Left lung (tissue), 10 donors: Measurements from ENCODE around the gene LRRC3B. TPM values are rescaled to one million over a fixed set of nuclear protein-coding genes. Genes with fewer than 3 reads are reported as not detected.

Source experiments
- ATAC-seq: fragments of 200-7000 bp; cut with Tn5 transposase; one replicate; pipeline ENCODE4 v1.9.1; 2020; ENCODE audit warnings: moderate library complexity
- DNase-seq, 4 donors: peaks; one replicate each; pipeline ENCODE4 v3.0.0-alpha.2; 2013 to 2020
- H3K27ac ChIP-seq, 2 donors: fragments of 200-600 bp; sonication (generic) in 1 of 2; one replicate each; pipeline versions ENCODE4 v1.5.0 to v1.8.0; 2020 to 2021
- H3K27me3 ChIP-seq, 2 donors: fragments of 200-600 bp; sonication (generic) in 1 of 2; one replicate each; pipeline versions ENCODE4 v1.5.0 to v1.8.0; 2020 to 2021
- H3K36me3 ChIP-seq, 2 donors: fragments of 200-600 bp; sonication (generic) in 1 of 2; one replicate each; pipeline versions ENCODE4 v1.5.0 to v1.8.0; 2020 to 2021
- H3K4me1 ChIP-seq, 2 donors: fragments of 200-600 bp; one replicate each; pipeline ENCODE4 v1.8.0; 2021
- H3K4me3 ChIP-seq, 2 donors: fragments of 200-600 bp; sonication (generic) in 1 of 2; one replicate each; pipeline versions ENCODE4 v1.5.0 to v1.8.0; 2020 to 2021; ENCODE audit warnings: mild to moderate bottlenecking in 1 of 2
- H3K9me3 ChIP-seq, 2 donors: fragments of 200-600 bp; sonication (generic) in 1 of 2; one replicate each; pipeline versions ENCODE4 v1.5.0 to v1.8.0; 2020 to 2021
- CTCF ChIP-seq, 2 donors: fragments of 200-600 bp; sonication (generic) in 1 of 2; IDR thresholded peaks; one replicate each; pipeline versions ENCODE4 v1.5.0 to v1.8.0; 2021; ENCODE audit warnings: antibody characterized with exemption in 2 of 2
- intact Hi-C, 2 donors: fragments of 100-400 bp; cut with DNase I; formaldehyde crosslinking; loops; one replicate each; pipeline versions ENCODE4 v1.11.2 to v1.14.2; 2022
- polyA plus RNA-seq, 6 donors: library from polyadenylated mRNA; unstranded; fragments of 120-200 nt; gene quantifications; one replicate each; pipeline ENCODE4 v1.2.1, GENCODE V29; 2013; ENCODE audit not compliant: insufficient read length in 6 of 6
- total RNA-seq, 2 donors: library from RNA; stranded (reverse); fragmentation: NEBNext Ultra II Directional; extraction: Animal tissue kit (Norgen Biotek cat#: 25700); gene quantifications; one replicate each; pipeline ENCODE4 v1.2.1, GENCODE V29; 2021
- donor health status: DM: no; HTN: yes; CAD: no.
- donor health status: DM: no; HTN: no; CAD: no.

The LRRC3B gene
- total and polyA plus RNA-seq, 8 donors: 3.0 to 4.9 (median 4.3) TPM; not detected in 2

DNA sequence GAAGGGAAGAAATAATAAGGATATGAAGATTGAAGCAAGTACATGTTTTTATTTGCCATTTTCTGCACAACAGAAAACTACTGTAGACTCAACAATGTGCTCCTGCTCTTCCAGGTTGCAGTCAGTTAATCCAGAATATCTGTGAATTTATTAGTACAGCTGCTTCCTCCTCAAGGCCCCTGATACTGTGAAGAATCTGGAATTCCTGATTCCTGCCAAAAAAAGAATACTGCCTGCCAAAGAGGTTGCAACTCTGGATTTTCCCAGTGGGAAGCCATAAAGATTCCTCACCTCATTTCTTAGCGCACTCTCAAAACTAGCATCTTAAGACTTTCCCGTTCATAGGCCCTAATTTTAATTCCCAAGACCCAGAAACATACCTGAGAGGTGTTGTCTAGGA lies 33.6 kb upstream of the LRRC3B start:
- no peak overlapping the region for H3K4me3 ChIP-seq
- H3K27me3 ChIP-seq: no peaks in the 10 kb centered on the region
- intact Hi-C loops: no loop called here
- no peaks in the 10 kb centered on the region for H3K36me3 ChIP-seq
- no peak overlapping the region for H3K27ac ChIP-seq
- ATAC-seq (no peak), DNase-seq (no peak)
- peaks cover 0 to 3% of the 10 kb centered on the region in 2 donors for H3K9me3 ChIP-seq
- peaks cover 0 to 3% of the 10 kb centered on the region in 2 donors for H3K4me1 ChIP-seq
- no peak for TF ChIP-seq CTCF (IDR thresholded peaks at IDR 0.05)

DNA sequence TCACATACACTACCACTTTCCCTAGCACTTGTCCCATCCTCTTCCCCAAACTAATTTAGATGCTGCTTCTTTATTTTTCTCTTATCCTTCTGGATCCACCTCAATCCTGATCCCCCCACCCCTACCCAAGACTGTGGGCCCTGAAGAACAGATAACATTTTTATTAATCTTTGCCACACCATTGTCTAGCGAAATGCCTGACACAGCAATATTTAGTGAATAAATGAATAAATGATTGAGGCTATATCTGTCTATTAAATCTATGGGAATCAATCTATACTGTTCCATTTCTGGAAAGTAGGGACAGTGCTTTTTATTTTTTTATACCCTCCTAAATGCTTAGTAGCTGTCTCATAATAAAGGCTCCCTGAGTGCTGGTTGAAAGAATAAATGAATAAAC lies 32.9 kb upstream of the LRRC3B start:
- ATAC-seq (no peak), DNase-seq (no peak)
- Histone ChIP-seq H3K4me3 (no peak overlapping the region), H3K9me3 (peaks cover 0 to 3% of the 10 kb centered on the region in 2 donors), H3K27ac (no peak overlapping the region), H3K27me3 (no peaks in the 10 kb centered on the region), H3K36me3 (no peaks in the 10 kb centered on the region), H3K4me1 (peaks cover 0 to 3% of the 10 kb centered on the region in 2 donors)
- no peak for TF ChIP-seq CTCF (IDR thresholded peaks at IDR 0.05)
- intact Hi-C loops: no loop called here

GRCh38 chr3:26590919-26591484 lies 31.6 kb upstream of the LRRC3B start:
- TF ChIP-seq CTCF (IDR thresholded peaks at IDR 0.05): no peak
- ATAC-seq (peak; percentile 82), DNase-seq (peak in 2 of 4 donors; percentile 31 to 50)
- Histone ChIP-seq H3K36me3 (no peaks in the 10 kb centered on the region), H3K9me3 (peaks cover 0 to 3% of the 10 kb centered on the region in 2 donors), H3K4me3 (no peak overlapping the region), H3K27me3 (no peaks in the 10 kb centered on the region), H3K4me1 (peaks cover 0 to 3% of the 10 kb centered on the region in 2 donors), H3K27ac (no peak overlapping the region)
- intact Hi-C loops: no loop called here

- Histone ChIP-seq H3K9me3 (peaks cover 0 to 3% of the 10 kb centered on the region in 2 donors), H3K27ac (no peak overlapping the region), H3K36me3 (no peaks in the 10 kb centered on the region), H3K4me1 (peaks cover 0 to 3% of the 10 kb centered on the region in 2 donors), H3K4me3 (no peak overlapping the region), H3K27me3 (no peaks in the 10 kb centered on the region)
- no peak for ATAC-seq
- DNase-seq: no peak
- intact Hi-C loops: no loop called here
- no peak for TF ChIP-seq CTCF (IDR thresholded peaks at IDR 0.05)
Measured at GRCh38 chr3:26591926-26592325, 30.6 kb upstream of the LRRC3B start.

GRCh38 chr3:26592451-26592850 lies 30.1 kb upstream of the LRRC3B start:
- Histone ChIP-seq H3K4me3 (no peak overlapping the region), H3K27me3 (no peaks in the 10 kb centered on the region), H3K36me3 (no peaks in the 10 kb centered on the region), H3K9me3 (peaks cover 0 to 3% of the 10 kb centered on the region in 2 donors), H3K4me1 (peaks cover 0 to 3% of the 10 kb centered on the region in 2 donors), H3K27ac (no peak overlapping the region)
- DNase-seq: no peak
- ATAC-seq: no peak
- no peak for TF ChIP-seq CTCF (IDR thresholded peaks at IDR 0.05)
- intact Hi-C loops: no loop called here
